ENCODE measurements around the gene AS3MT.

Gene AS3MT

GRCh38 chr10:102872163-102872562 lies 2.9 kb downstream of the AS3MT start:
- Histone ChIP-seq H3K27ac (no peak overlapping the region), H3K4me3 (ENCODE audit: low read depth, low read length) (no peak overlapping the region), H3K36me3 (replicated peaks) (no peaks in the 10 kb centered on the region), H3K27me3 (replicated peaks) (no peaks in the 10 kb centered on the region)
- TF ChIP-seq CTCF (IDR thresholded peaks at IDR 0.05; ENCODE audit: low read depth, low read length, missing control alignments), result no peak
- in situ Hi-C loops (cut with HindIII; ENCODE audit: low pct_ligation_motif_present, low sequenced_read_pairs), result no loop called here
- DNase-seq, result no peak

- Histone ChIP-seq H3K27ac (no peak overlapping the region), H3K27me3 (replicated peaks) (no peaks in the 10 kb centered on the region), H3K36me3 (replicated peaks) (no peaks in the 10 kb centered on the region), H3K4me3 (ENCODE audit: low read depth, low read length) (no peak overlapping the region)
- in situ Hi-C loops (cut with HindIII; ENCODE audit: low pct_ligation_motif_present, low sequenced_read_pairs), result no loop called here
- no peak for TF ChIP-seq CTCF (IDR thresholded peaks at IDR 0.05; ENCODE audit: low read depth, low read length, missing control alignments)
- no peak for DNase-seq
These were observed 7.5 kb downstream of the AS3MT start for GRCh38 chr10:102876747-102877153.

GRCh38 chr10:102878629-102879028 lies 9.4 kb downstream of the AS3MT start:
- no peaks in the 10 kb centered on the region for H3K36me3 ChIP-seq (replicated peaks)
- H3K27ac ChIP-seq, result no peak overlapping the region
- no peak for DNase-seq
- TF ChIP-seq CTCF (IDR thresholded peaks at IDR 0.05; ENCODE audit: low read depth, low read length, missing control alignments), result no peak
- no peak overlapping the region for H3K4me3 ChIP-seq (ENCODE audit: low read depth, low read length)
- no peaks in the 10 kb centered on the region for H3K27me3 ChIP-seq (replicated peaks)
- in situ Hi-C loops (cut with HindIII; ENCODE audit: low pct_ligation_motif_present, low sequenced_read_pairs), result no loop called here

- no peak for TF ChIP-seq CTCF (IDR thresholded peaks at IDR 0.05; ENCODE audit: low read depth, low read length, missing control alignments)
- DNase-seq, result no peak
- Histone ChIP-seq H3K27me3 (replicated peaks) (no peaks in the 10 kb centered on the region), H3K36me3 (replicated peaks) (no peaks in the 10 kb centered on the region), H3K27ac (no peak overlapping the region), H3K4me3 (ENCODE audit: low read depth, low read length) (no peak overlapping the region)
- in situ Hi-C loops (cut with HindIII; ENCODE audit: low pct_ligation_motif_present, low sequenced_read_pairs), result no loop called here
These were observed 11.0 kb downstream of the AS3MT start for GRCh38 chr10:102880256-102880655.

GRCh38 chr10:102888048-102888447 lies 18.8 kb downstream of the AS3MT start:
- TF ChIP-seq CTCF (IDR thresholded peaks at IDR 0.05; ENCODE audit: low read depth, low read length, missing control alignments), result no peak
- in situ Hi-C loops (cut with HindIII; ENCODE audit: low pct_ligation_motif_present, low sequenced_read_pairs), result no loop called here

GRCh38 chr10:102894466-102895213 lies 25.4 kb downstream of the AS3MT start:
- Histone ChIP-seq H3K36me3 (replicated peaks) (no peaks in the 10 kb centered on the region), H3K27me3 (replicated peaks) (no peaks in the 10 kb centered on the region), H3K4me3 (ENCODE audit: low read depth, low read length) (no peak overlapping the region), H3K27ac (no peak overlapping the region)
- in situ Hi-C loops (cut with HindIII; ENCODE audit: low pct_ligation_motif_present, low sequenced_read_pairs), result no loop called here
- no peak for DNase-seq
- TF ChIP-seq CTCF (IDR thresholded peaks at IDR 0.05; ENCODE audit: low read depth, low read length, missing control alignments), result no peak

More at GRCh38 chr10:102888048-102888447, 18.8 kb downstream of the AS3MT start:
- Histone ChIP-seq H3K27me3 (replicated peaks) (no peaks in the 10 kb centered on the region), H3K36me3 (replicated peaks) (no peaks in the 10 kb centered on the region), H3K4me3 (ENCODE audit: low read depth, low read length) (no peak overlapping the region), H3K27ac (no peak overlapping the region)
- no peak for DNase-seq
